ENCODE measurements around the gene LEO1.

The LEO1 gene

DNA sequence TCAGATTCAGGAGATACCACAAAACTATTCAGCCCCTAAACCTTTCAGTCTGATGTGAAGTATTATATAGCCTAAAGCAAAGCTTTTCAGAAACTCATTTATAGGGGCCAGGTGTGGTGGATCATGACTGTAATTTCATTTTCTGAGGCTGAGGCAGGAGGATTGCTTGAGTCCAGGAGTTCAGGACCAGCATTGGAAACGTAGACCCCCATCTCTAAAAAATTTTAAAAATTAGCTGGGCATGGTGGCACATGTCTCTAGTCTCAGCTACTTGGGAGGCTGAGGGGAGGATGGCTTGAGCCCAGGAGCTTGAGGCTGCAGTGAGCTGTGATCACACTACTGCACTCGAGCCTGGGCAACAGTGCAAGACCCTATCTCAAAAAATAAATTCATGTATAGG lies 82.1 kb downstream of the LEO1 start:
- Histone ChIP-seq H3K27ac (ENCODE audit: low read length) (no peak overlapping the region), H3K4me1 (ENCODE audit: control insufficient read depth, insufficient read depth, low read length) (peaks cover 3% of the 10 kb centered on the region), H3K9ac (ENCODE audit: low read length in 2 of 2) (no peak overlapping the region), H3K9me3 (ENCODE audit: control insufficient read depth in 2 of 2, low read length in 2 of 2) (no peaks in the 10 kb centered on the region), H3K4me3 (ENCODE audit: low read length in 2 of 2) (no peak overlapping the region), H3K36me3 (ENCODE audit: control insufficient read depth in 2 of 2, insufficient read depth in 2 of 2, low read length in 2 of 2) (peaks cover under 1 to 4% of the 10 kb centered on the region in 2 donors), H3K27me3 (ENCODE audit: control insufficient read depth in 1 of 2, insufficient read depth in 2 of 2, low read length in 2 of 2) (no peaks in the 10 kb centered on the region)

DNA sequence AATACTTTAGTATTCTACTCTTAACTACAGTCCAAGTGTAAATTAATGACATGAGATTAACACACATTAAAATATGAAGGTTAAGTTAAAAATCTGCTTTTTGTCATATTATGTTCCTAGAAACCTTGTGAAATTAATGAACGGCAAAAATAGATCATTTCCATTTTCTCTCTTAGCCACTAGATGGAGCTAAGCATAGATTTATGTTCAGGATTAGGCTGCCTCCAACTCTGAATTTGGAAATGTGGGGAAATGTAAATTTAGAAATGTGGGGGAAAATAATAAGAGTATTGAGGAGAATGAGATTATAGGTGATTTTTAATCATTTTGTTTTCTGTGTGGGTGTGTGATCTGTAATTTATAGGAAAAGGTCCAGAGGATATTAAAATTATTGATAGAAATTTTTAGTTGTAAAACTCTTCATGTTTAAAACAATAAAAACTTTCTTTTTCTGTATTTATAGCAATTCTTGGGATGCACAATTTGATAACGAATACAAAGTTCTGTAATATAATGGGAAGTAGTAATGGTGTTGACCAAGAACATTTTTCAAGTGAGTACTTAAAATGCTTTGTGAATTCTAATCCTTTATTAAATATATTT lies 82.9 kb downstream of the LEO1 start:
- H3K27me3 ChIP-seq (ENCODE audit: control insufficient read depth in 1 of 2, insufficient read depth in 2 of 2, low read length in 2 of 2): no peaks in the 10 kb centered on the region
- H3K27ac ChIP-seq (ENCODE audit: low read length): no peak overlapping the region
- H3K4me3 ChIP-seq (ENCODE audit: low read length in 2 of 2): no peak overlapping the region
- peaks cover 4% of the 10 kb centered on the region for H3K4me1 ChIP-seq (ENCODE audit: control insufficient read depth, insufficient read depth, low read length)
- H3K9ac ChIP-seq (ENCODE audit: low read length in 2 of 2): no peak overlapping the region
- no peaks in the 10 kb centered on the region for H3K9me3 ChIP-seq (ENCODE audit: control insufficient read depth in 2 of 2, low read length in 2 of 2)
- peaks cover 0 to 4% of the 10 kb centered on the region in 2 donors for H3K36me3 ChIP-seq (ENCODE audit: control insufficient read depth in 2 of 2, insufficient read depth in 2 of 2, low read length in 2 of 2)

Measured in stomach smooth muscle (tissue), 2 donors.